Endothelial cell (in vitro differentiated cells): ENCODE measurements around the gene AKAP13. TPM values are rescaled to one million over a fixed set of nuclear protein-coding genes. Genes with fewer than 3 reads are reported as not detected.

Experiments used
- DNase-seq: peaks from one replicate; pipeline ENCODE4 v3.0.0; 2021; ENCODE audit warnings: low spot score
- H3K27ac Mint-ChIP-seq: one replicate; pipeline ENCODE4 v1.8.0; 2021; ENCODE audit warnings: mixed read lengths, inconsistent platforms; ENCODE audit not compliant: unreplicated experiment
- H3K27me3 Mint-ChIP-seq: one replicate; pipeline ENCODE4 v1.8.0; 2021; ENCODE audit warnings: mild to moderate bottlenecking, moderate library complexity, mixed read lengths, inconsistent platforms; ENCODE audit not compliant: unreplicated experiment
- H3K36me3 Mint-ChIP-seq: one replicate; pipeline ENCODE4 v1.8.0; 2021; ENCODE audit warnings: mild to moderate bottlenecking, low read depth, mixed read lengths, inconsistent platforms; ENCODE audit not compliant: unreplicated experiment
- H3K4me1 Mint-ChIP-seq: one replicate; pipeline ENCODE4 v1.8.0; 2021; ENCODE audit warnings: mild to moderate bottlenecking, mixed read lengths, inconsistent platforms; ENCODE audit not compliant: unreplicated experiment
- H3K4me3 Mint-ChIP-seq: one replicate; pipeline ENCODE4 v1.8.0; 2021; ENCODE audit warnings: mild to moderate bottlenecking, mixed read lengths, inconsistent platforms; ENCODE audit not compliant: unreplicated experiment
- H3K9me3 Mint-ChIP-seq: one replicate; pipeline ENCODE4 v1.8.0; 2021; ENCODE audit warnings: mixed read lengths, inconsistent platforms; ENCODE audit not compliant: unreplicated experiment
- CTCF ChIP-seq: fragments of 200-600 bp; sonication (generic); IDR thresholded peaks from one replicate; pipeline ENCODE4 v1.5.0; 2021; ENCODE audit warnings: antibody characterized with exemption; ENCODE audit not compliant: unreplicated experiment
- total RNA-seq: library from RNA; stranded (reverse); fragmentation: NEBNext Ultra II Directional; extraction: Animal tissue kit (Norgen Biotek cat#: 25700); gene quantifications from one replicate; pipeline ENCODE4 v1.2.1, GENCODE V29; 2021; ENCODE audit not compliant: unreplicated experiment

The AKAP13 gene
- total RNA-seq, 1 donor from 2014 or later = 249 TPM

- Mint-ChIP-seq H3K4me3 (no peak overlapping the region), H3K36me3 (peaks cover 51% of the 10 kb centered on the region), H3K27ac (peak overlapping the region; percentile 53), H3K4me1 (peaks cover 40% of the 10 kb centered on the region), H3K9me3 (no peaks in the 10 kb centered on the region), H3K27me3 (peaks cover 40% of the 10 kb centered on the region)
- DNase-seq = no peak
- no peak for TF ChIP-seq CTCF
These were observed 368.3 kb downstream of the AKAP13 start for GRCh38 chr15:85748729-85749128.

GRCh38 chr15:85749261-85750151 is 369.1 kb downstream of the AKAP13 start:
- peaks cover 44% of the 10 kb centered on the region for H3K36me3 Mint-ChIP-seq
- TF ChIP-seq CTCF = no peak
- no peak overlapping the region for H3K4me3 Mint-ChIP-seq
- H3K27ac Mint-ChIP-seq = peak overlapping the region; percentile 83
- peaks cover 39% of the 10 kb centered on the region for H3K27me3 Mint-ChIP-seq
- H3K4me1 Mint-ChIP-seq = peaks cover 46% of the 10 kb centered on the region
- no peak for DNase-seq
- no peaks in the 10 kb centered on the region for H3K9me3 Mint-ChIP-seq

GRCh38 chr15:85750319-85751290 is 370.2 kb downstream of the AKAP13 start:
- peaks cover 37% of the 10 kb centered on the region for H3K27me3 Mint-ChIP-seq

GRCh38 chr15:85751291-85752123 is 371.1 kb downstream of the AKAP13 start:
- Mint-ChIP-seq H3K4me1 (peaks cover 49% of the 10 kb centered on the region), H3K27me3 (peaks cover 33% of the 10 kb centered on the region), H3K27ac (peak overlapping the region; percentile 57), H3K4me3 (no peak overlapping the region), H3K9me3 (no peaks in the 10 kb centered on the region), H3K36me3 (peaks cover 30% of the 10 kb centered on the region)
- no peak for TF ChIP-seq CTCF
- no peak for DNase-seq

More at GRCh38 chr15:85750319-85751290, 370.2 kb downstream of the AKAP13 start:
- Mint-ChIP-seq H3K4me1 (peaks cover 49% of the 10 kb centered on the region), H3K4me3 (no peak overlapping the region), H3K27ac (peak overlapping the region; percentile 57), H3K9me3 (no peaks in the 10 kb centered on the region), H3K36me3 (peaks cover 39% of the 10 kb centered on the region)
- TF ChIP-seq CTCF = no peak
- DNase-seq = no peak
